NCI-H748 (cell line): ENCODE data around the gene DDR1.
"Not testable (repeated sequence)": the region's sequence is repeated elsewhere in the genome, so short reads cannot be mapped to it uniquely, and the experiment has no call there.

Source experiments
- DNase-seq: peaks from one replicate; lab custom pipeline; 2025; ENCODE audit not compliant: unreplicated experiment; lab: John Stamatoyannopoulos, UW

Gene DDR1

DNA sequence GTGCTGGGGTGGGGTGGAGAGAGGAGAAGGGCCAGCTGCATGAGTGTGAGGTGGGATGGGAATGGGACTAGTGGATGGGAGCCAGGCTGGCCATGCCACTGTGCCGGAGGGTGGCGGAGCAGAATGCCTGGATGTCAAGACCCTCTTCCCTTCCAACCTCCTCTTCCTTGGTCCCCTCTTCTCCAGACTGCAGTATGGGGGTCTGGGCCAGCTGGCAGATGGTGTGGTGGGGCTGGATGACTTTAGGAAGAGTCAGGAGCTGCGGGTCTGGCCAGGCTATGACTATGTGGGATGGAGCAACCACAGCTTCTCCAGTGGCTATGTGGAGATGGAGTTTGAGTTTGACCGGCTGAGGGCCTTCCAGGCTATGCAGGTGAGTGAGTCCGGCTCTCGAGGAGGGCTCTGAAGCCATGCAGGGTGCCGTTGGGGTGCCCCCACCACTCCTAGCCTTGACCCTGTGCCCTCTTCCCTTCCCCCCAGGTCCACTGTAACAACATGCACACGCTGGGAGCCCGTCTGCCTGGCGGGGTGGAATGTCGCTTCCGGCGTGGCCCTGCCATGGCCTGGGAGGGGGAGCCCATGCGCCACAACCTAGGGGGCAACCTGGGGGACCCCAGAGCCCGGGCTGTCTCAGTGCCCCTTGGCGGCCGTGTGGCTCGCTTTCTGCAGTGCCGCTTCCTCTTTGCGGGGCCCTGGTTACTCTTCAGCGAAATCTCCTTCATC, 7.7 kb downstream of the DDR1 start:
- no peak for DNase-seq

GRCh38 chr6:30893001-30893591, 8.8 kb downstream of the DDR1 start:
- no peak for DNase-seq

- no peak for DNase-seq
Observed at GRCh38 chr6:30893666-30894065, 9.3 kb downstream of the DDR1 start.

- no peak for DNase-seq
Observed at GRCh38 chr6:30894381-30894780, 10.1 kb downstream of the DDR1 start.

GRCh38 chr6:30894935-30895334, 10.6 kb downstream of the DDR1 start:
- DNase-seq, result no peak

GRCh38 chr6:30895343-30895742, 11.0 kb downstream of the DDR1 start:
- no peak for DNase-seq

DNA sequence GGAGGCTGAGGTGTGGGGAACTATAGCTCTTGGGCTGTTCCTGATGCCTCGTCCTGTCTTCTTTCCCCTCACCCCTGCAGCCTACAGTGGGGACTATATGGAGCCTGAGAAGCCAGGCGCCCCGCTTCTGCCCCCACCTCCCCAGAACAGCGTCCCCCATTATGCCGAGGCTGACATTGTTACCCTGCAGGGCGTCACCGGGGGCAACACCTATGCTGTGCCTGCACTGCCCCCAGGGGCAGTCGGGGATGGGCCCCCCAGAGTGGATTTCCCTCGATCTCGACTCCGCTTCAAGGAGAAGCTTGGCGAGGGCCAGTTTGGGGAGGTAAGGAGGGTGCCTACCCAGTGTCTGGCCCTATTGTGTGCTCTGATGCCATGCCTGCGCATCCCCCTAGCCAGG, 12.2 kb downstream of the DDR1 start:
- DNase-seq, result no peak

DNA sequence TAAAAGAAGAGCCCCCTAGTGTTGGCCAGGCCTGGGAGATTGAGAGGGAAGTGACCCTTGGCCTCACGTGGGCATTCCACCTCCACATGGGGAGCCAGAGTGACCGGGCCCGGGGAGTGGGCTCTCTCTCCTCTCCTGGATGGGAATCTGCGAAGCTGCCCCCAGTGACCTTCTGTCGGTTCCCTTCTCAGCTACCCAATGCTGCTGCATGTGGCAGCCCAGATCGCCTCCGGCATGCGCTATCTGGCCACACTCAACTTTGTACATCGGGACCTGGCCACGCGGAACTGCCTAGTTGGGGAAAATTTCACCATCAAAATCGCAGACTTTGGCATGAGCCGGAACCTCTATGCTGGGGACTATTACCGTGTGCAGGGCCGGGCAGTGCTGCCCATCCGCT, 13.6 kb downstream of the DDR1 start:
- DNase-seq, result no peak

DNA sequence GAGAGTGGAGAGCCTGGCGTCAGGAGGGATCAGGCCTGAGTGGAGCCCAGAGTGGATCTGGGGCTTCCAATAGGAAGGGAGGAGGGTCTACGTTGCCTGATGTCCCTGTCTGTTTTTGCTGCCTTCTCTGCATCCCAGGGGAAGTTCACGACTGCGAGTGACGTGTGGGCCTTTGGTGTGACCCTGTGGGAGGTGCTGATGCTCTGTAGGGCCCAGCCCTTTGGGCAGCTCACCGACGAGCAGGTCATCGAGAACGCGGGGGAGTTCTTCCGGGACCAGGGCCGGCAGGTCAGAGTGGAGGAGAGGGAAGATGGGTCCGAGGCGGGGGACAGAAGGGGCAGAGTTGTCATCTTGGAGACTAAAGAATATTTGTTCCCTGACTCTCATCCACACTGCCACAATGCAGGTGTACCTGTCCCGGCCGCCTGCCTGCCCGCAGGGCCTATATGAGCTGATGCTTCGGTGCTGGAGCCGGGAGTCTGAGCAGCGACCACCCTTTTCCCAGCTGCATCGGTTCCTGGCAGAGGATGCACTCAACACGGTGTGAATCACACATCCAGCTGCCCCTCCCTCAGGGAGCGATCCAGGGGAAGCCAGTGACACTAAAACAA, 14.5 kb downstream of the DDR1 start:
- no peak for DNase-seq

GRCh38 chr6:30900863-30901417, 16.6 kb downstream of the DDR1 start:
- DNase-seq, result no peak

DNA sequence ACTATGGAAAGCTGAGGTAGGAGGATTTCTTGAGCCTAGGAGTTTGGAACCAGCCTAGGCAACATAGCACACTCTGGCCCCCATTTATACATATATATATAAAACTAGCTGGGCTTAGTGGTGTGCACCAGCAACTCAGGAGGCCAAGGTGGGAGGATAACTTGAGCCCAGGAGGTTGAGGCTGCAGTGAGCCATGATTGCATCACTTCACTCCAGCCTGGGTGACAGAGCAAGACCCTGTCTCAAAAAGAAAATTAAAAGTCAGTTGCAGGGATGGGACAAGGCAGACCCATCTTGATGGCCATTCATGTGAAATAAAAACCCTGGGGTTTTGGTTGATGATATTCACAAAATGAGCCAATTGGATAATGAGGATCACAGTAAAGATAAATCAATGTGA, 17.1 kb downstream of the DDR1 start:
- DNase-seq, result no peak

GRCh38 chr6:30902196-30902595, 17.9 kb downstream of the DDR1 start:
- DNase-seq, result not testable (repeated sequence)

- no peak for DNase-seq
Observed at GRCh38 chr6:30902709-30903108, 18.4 kb downstream of the DDR1 start.

GRCh38 chr6:30903236-30903635, 18.9 kb downstream of the DDR1 start:
- DNase-seq, result no peak

DNA sequence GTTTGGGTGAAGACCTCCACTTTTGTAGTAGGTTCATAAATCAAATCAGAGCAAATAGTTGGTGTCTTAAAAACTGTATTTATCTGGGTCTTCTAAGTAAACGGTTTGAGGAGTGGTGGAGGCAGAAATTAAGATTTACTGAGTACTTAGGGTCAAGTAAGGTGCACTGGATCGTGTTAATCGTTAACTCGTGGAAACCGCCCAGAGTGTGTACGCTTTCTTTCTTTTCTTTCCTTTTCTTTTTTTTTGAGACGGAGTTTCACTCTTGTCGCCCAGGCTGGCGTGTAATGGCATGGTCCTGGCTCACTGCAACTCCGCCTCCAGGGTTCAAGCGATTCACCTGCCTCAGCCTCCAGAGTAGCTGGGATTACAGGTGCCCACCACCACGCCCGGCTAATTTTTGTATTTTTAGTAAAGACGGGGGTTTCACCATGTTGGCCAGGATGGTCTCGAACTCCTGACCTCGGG, 23.0 kb downstream of the DDR1 start:
- DNase-seq, result not testable (repeated sequence)

DNA sequence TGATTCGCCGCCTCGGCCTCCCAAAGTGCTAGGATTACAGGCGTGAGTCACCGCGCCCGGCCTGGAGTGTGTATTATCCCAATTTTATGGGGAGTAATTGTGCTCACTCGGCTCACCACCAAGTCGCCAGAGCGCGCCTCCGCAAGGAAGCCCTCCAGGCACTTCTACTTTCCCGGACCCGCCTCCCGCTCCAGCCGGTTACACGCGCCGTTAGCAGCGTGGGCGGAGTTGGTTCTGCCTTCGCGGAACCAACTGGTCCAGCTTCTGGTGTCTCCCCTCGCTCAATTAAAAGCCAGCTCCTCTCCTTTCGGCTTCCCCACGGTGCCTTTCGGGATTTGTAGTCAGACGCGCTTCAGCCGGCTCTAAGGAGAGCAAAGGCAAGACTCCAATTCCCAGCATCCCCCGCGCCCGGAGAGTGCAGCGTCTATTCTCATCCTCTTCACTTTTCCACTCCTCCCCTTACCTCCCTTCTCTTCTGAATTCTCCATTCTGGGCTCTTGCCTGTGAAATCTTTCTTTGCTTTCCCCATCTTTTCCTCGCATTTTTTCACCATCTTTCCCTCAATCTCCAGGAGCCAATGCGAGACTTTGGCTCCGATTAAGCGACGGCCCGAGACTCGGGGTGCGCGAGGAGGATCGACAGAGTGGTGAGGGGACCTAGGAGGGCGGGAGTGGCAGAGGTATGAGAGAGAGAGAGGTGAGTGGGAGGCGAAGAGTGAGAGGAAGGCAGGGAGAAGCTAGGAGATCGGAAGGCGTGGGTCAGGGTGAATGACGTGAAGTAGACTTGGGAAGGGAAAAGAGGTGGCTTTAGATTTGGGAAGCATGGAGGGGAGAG, 23.7 kb downstream of the DDR1 start, which contains the start of gene GTF2H4:
Gene GTF2H4 (plus strand): TSS at position 450 of the 834 bp plus-strand sequence.
- DNase-seq, result peak; percentile 100

DNA sequence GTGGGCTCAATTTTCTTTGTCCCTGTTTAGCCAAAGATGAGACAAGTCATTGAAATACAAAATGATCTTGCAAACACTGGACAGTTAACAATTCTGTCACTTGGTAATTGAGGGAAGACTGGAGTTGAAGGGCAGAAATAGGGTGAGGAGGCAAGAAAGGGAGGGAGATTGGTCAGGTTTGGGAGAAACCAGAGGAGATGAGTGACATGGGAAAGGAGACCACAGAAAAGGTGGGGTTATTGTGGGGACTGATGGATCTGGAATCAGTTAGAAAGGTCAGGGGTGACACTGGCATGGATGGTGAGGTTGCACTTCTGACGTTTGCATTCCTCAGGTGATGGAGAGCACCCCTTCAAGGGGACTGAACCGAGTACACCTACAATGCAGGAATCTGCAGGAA, 24.4 kb downstream of the DDR1 start:
- DNase-seq, result no peak

DNA sequence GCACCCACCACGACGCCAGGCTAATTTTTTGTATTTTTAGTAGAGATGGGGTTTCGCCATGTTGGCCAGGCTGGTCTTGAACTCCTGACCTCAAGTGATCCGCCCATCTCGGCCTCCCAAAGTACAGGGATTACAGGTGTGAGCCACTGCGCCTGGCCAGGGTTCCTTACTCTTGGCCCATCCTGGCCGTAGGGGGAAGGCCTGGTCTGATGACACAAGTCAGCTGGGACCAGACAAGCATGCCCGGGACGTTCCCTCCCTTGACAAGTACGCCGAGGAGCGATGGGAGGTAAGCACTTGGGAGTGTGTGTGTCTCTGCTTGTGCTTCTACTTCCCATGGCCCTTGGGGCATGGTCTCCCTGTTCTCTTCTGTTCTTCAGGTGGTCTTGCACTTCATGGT, 26.2 kb downstream of the DDR1 start:
- not testable (repeated sequence) for DNase-seq

DNA sequence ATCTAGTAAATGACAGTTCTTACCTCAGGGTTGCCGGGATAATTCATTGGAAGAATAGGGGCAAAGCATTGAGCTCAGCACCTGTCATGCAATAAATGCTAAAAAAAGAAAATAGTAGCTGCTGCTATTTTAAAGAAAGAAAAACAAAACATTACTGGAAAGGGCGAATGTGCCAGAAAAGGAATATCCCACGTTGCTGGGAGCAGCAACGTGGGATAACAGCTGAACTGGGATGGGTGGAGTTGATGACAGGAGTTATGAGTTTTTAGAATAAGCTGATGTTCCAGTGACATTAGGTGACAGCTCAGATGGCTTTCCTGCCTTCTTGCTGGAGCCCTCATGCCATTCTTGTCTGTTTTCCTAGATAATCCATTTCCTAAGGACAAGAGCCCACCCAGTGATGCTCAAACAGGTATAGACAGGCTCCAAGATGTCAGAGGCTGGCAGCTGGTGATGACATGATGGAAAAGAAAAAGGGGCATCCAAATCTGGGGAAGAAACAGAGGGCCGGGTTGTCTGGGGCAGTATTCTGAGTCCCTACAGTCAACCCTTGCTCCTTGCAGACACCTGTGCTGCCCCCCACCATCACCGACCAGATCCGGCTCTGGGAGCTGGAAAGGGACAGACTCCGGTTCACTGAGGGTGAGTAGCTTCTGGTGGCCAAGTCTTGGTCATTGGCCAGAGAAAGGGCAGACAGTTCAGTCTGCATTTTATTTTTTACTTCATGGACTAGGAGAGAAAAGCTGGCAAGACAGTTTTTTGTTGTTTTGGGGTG, 28.6 kb downstream of the DDR1 start:
- DNase-seq, result no peak

DNA sequence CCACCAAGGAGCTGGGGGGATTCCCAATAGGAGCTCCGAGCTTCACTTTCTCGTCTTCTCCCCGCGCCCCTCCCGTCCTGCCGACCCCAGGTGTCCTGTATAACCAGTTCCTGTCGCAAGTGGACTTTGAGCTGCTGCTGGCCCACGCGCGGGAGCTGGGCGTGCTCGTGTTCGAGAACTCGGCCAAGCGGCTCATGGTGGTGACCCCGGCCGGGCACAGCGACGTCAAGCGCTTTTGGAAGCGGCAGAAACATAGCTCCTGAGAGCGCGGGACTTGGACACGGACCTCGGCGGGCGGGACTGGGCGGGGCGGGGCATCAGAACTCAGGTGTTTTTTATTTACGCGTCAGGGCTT, 29.4 kb downstream of the DDR1 start:
- DNase-seq, result no peak
